SH-SY5Y (cell line): ENCODE results near the gene CERS3.

Experiments
- GATA2 ChIP-seq: IDR thresholded peaks from 2 replicates; pipeline ENCODE4 v1.6.1; 2011; ENCODE audit warnings: mild to moderate bottlenecking, low read depth, low read length
- GATA3 ChIP-seq: IDR thresholded peaks from 2 replicates; pipeline ENCODE4 v1.6.1; 2011; ENCODE audit warnings: low read depth, mild to moderate bottlenecking, low read length, moderate library complexity

DNA sequence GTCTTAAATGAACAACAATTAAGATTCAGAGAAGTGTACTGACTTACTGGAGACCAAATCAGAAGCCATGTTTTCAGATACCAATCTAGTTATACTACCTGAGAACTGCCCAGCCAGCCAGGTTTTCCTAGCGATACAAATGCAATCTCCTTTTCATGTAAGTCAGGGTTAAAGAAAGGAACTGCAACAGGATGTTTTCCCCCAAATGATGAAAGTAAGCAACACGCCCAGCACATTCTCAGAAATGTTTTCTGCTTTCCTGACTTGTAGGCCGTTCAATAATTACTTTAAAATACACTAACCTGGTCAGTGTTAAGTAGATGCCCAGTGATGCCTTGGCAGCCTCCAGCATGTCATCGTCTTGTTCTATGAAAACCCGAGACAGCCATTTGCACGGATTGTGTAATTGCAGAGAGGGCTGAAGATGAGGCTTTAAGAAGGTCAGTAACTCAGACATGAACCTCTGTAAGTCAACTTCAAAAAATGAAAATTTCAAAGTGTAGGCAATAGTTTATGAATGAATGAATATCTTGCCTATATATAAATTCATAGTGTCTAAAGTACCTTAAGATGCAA lies 42.9 kb upstream of the CERS3 start:
- no peak for TF ChIP-seq GATA2
- no peak for TF ChIP-seq GATA3
